Measurements from ENCODE around the gene RSPO4. TPM values are rescaled to one million over a fixed set of nuclear protein-coding genes. Genes with fewer than 3 reads are reported as not detected.

Gene RSPO4
- total and polyA plus RNA-seq, 2 experiments from 2014 or later = 2.8 to 4.5 TPM

GRCh38 chr20:922781-923180, 79.3 kb downstream of the RSPO4 start (continued):
- no peak for TF ChIP-seq REST (IDR thresholded peaks at IDR 0.05; ENCODE audit: unreplicated experiment)
- TF ChIP-seq CREB1 (CRISPR knock-in tag; IDR thresholded peaks at IDR 0.05; ENCODE audit: low read depth) = no peak
- TF ChIP-seq ETS1 (IDR thresholded peaks at IDR 0.05) = no peak
- no peak for TF ChIP-seq ZNF114 (CRISPR knock-in tag; IDR thresholded peaks at IDR 0.05)
- TF ChIP-seq ZNF331 (CRISPR knock-in tag; IDR thresholded peaks at IDR 0.05; ENCODE audit: low read depth) = no peak
- TF ChIP-seq STAT1 (IDR thresholded peaks at IDR 0.05; ENCODE audit: unreplicated experiment) = no peak
- TF ChIP-seq EZH2 (IDR thresholded peaks at IDR 0.05; ENCODE audit: low read depth, unreplicated experiment) = no peak
- no peak for TF ChIP-seq JUNB (IDR thresholded peaks at IDR 0.05; ENCODE audit: unreplicated experiment)

GRCh38 chr20:921068-921467, 81.0 kb downstream of the RSPO4 start:
- no peaks in the 10 kb centered on the region for H3K36me3 ChIP-seq (ENCODE audit: insufficient read depth)
- no peak for ATAC-seq
- no peaks in the 10 kb centered on the region for H3K27me3 ChIP-seq (ENCODE audit: insufficient read depth)
- Mint-ChIP-seq H3K9me3 (peaks cover 4% of the 10 kb centered on the region; the same call in 2 of the 3 replicates), H3K4me3 (no peak overlapping the region), H3K36me3 (ENCODE audit: low read depth) (no peaks in the 10 kb centered on the region), H3K27ac (no peak overlapping the region), H3K27me3 (ENCODE audit: insufficient read depth, low read depth, poor library complexity) (peaks cover 1% of the 10 kb centered on the region), H3K4me1 (peaks cover 12% of the 10 kb centered on the region; the same call in 2 of the 3 replicates)
- no peaks in the 10 kb centered on the region for H3K4me1 ChIP-seq (ENCODE audit: insufficient read depth)
- no peak overlapping the region for H2AFZ ChIP-seq
- H3K79me2 ChIP-seq (replicated peaks; ENCODE audit: insufficient read depth) = no peaks in the 10 kb centered on the region
- no peak overlapping the region for H3K4me3 ChIP-seq
- no peak overlapping the region for H3K27ac ChIP-seq (ENCODE audit: low read depth)
- H3F3A ChIP-seq (replicated peaks; ENCODE audit: low read depth) = no peaks in the 10 kb centered on the region
- no peak overlapping the region for H3K4me2 ChIP-seq
- DNase-seq (ENCODE audit: low spot score) = no peak
- no peaks in the 10 kb centered on the region for H4K20me1 ChIP-seq (replicated peaks; ENCODE audit: insufficient read depth)
- H3K9me2 ChIP-seq (ENCODE audit: insufficient read depth) = no peaks in the 10 kb centered on the region; the same call in 1 of the 2 replicates
- TF ChIP-seq JUNB (IDR thresholded peaks at IDR 0.05; ENCODE audit: unreplicated experiment) = no peak
- TF ChIP-seq STAT1 (IDR thresholded peaks at IDR 0.05; ENCODE audit: unreplicated experiment) = no peak
- TF ChIP-seq ZNF331 (CRISPR knock-in tag; IDR thresholded peaks at IDR 0.05; ENCODE audit: low read depth) = no peak
- TF ChIP-seq ZNF114 (CRISPR knock-in tag; IDR thresholded peaks at IDR 0.05) = no peak
- TF ChIP-seq ETS1 (IDR thresholded peaks at IDR 0.05) = no peak
- no peak for TF ChIP-seq REST (IDR thresholded peaks at IDR 0.05; ENCODE audit: unreplicated experiment)
- TF ChIP-seq CTCF (conservative IDR thresholded peaks at IDR 0.05; ENCODE audit: low read depth in 2 of 2) = no peak
- TF ChIP-seq POLR2AphosphoS5 (IDR thresholded peaks at IDR 0.05; ENCODE audit: low read depth) = no peak
- no peak for TF ChIP-seq NANOG (IDR thresholded peaks at IDR 0.05; ENCODE audit: borderline replicate concordance)
- no peak for TF ChIP-seq EZH2 (IDR thresholded peaks at IDR 0.05; ENCODE audit: low read depth, unreplicated experiment)
- TF ChIP-seq CREB1 (CRISPR knock-in tag; IDR thresholded peaks at IDR 0.05; ENCODE audit: low read depth) = no peak
- TF ChIP-seq EZH2phosphoT487 (IDR thresholded peaks at IDR 0.05; ENCODE audit: unreplicated experiment) = no peak

Data from GM23338 (cell line).